HG03095 (cell line): ENCODE results near the gene PTPRC.

Experiments used
- ATAC-seq: cut with Tn5 transposase; IDR thresholded peaks from one replicate; pipeline ENCODE4 v1.9.1; 2021; ENCODE audit warnings: moderate library complexity; ENCODE audit not compliant: unreplicated experiment

Gene PTPRC

GRCh38 chr1:198798923-198799386 is 160.1 kb downstream of the PTPRC start:
- ATAC-seq: peak; percentile 57

- ATAC-seq: no peak
Measured at GRCh38 chr1:198805498-198806151, 166.8 kb downstream of the PTPRC start.

GRCh38 chr1:198806861-198807260 is 168.0 kb downstream of the PTPRC start:
- ATAC-seq: no peak
